Left renal pelvis (tissue), 4 donors: ENCODE measurements around the gene AFTPH. TPM values are rescaled to one million over a fixed set of nuclear protein-coding genes. Genes with fewer than 3 reads are reported as not detected.

ENCODE experiments used
- polyA plus RNA-seq, 4 donors: library from polyadenylated mRNA; unstranded; fragments of 120-200 nt; gene quantifications; one replicate each; pipeline ENCODE4 v1.2.1, GENCODE V29; 2013; ENCODE audit not compliant: insufficient read length in 4 of 4

The AFTPH gene
- polyA plus RNA-seq, 4 donors = 30.5 to 78.5 (median 67.1) TPM

Other genes starting within 250 kb of the AFTPH start
- gene LGALSL, start 70.2 kb upstream of the AFTPH start, polyA plus RNA-seq = 10 to 100 TPM; 34.2 to 44.5 (median 37.8) TPM
- 10 to 100 TPM; 24.0 to 31.1 (median 26.9) TPM for gene SERTAD2, start 129.6 kb downstream of the AFTPH start, polyA plus RNA-seq